Mesenteric fat pad (tissue), 1 donor: ENCODE data around the gene GPR4. TPM values are rescaled to one million over a fixed set of nuclear protein-coding genes. Genes with fewer than 3 reads are reported as not detected.
A peak's percentile ranks its signal among the peaks of the same experiment; 100 is the strongest.

Experiments
- DNase-seq: peaks from one replicate; pipeline ENCODE4 v3.0.0-alpha.2; 2020; ENCODE audit warnings: low spot score
- microRNA-seq: library from miRNA; unstranded; fragments of <30 nt; microRNA quantifications from one replicate; pipeline ENCODE4 v1.2.0, GENCODE V29; 2020; ENCODE audit warnings: borderline number of aligned reads
- total RNA-seq: library from RNA; stranded (reverse); fragmentation: NEBNext Ultra II Directional; extraction: Animal tissue kit (Norgen Biotek cat#: 25700); gene quantifications from one replicate; pipeline ENCODE4 v1.2.1, GENCODE V29; 2021
- donor health status: DM: yes; HTN: yes; CAD: no.

GPR4 gene
- total RNA-seq, 1 donor from 2014 or later = 32.7 TPM

- no peak for DNase-seq
Observed at GRCh38 chr19:45556835-45557234, 45.2 kb downstream of the GPR4 start.

- DNase-seq = no peak
Observed at GRCh38 chr19:45554481-45554880, 47.5 kb downstream of the GPR4 start.

DNA sequence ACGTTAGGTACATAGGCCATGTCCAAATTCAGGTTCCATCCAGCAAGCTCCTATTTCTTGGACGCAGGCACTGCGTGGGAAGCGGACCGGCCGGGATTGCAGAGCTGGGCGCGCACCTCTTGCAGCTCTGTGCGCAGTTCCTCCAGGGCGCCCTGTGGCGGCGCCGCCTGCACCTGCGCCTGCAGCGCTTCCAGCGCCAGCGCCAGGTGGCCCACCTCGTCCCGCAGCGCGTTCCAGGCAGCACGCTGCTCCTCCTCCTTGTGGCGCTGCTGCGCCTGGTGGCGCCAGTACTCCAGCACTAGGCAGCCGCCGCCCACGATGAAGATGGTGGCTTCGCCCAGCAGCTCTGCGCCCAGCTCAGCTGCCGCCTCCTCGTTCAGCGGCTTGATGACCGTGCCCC, 48.5 kb downstream of the GPR4 start:
- no peak for DNase-seq

- no peak for DNase-seq
Observed at GRCh38 chr19:45547965-45548609, 53.9 kb downstream of the GPR4 start.

GRCh38 chr19:45547211-45547770, 54.7 kb downstream of the GPR4 start:
- DNase-seq = no peak

DNA sequence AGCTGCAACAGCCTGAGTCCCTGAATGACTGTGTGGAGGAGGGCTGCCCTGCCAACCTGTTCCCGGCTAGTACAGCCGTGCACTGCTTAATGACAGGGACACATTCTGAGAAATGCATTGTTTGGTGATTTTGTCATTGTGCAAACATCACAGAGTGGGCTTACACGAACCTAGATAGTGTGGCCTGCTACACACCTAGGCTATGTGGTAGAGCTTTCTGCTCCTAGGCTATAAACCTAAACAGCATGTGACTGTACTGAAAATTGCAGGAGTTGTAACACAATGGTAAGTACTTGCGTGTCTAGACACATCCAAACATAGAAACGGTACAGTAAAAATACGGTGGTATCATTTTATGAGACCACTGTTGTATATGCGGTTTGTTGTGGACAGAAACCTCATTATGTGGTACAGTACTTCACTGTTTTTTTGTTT, 59.8 kb downstream of the GPR4 start:
- DNase-seq = no peak

Small RNA genes lying within 50 kb of the gene (microRNA-seq; reads per million reads assigned to microRNA genes)
- 90.8 reads per million, percentile 45 among the genes with 10 or more reads in this experiment for gene MIR330

Other genes with a start within 250 kb of the GPR4 start
- 12.3 TPM for gene ERCC2, start 231.6 kb downstream of the GPR4 start, total RNA-seq
- gene PPP1R13L, start 197.1 kb downstream of the GPR4 start, total RNA-seq = 17.6 TPM
- 6.7 TPM for gene POLR1G, start 195.6 kb downstream of the GPR4 start, total RNA-seq
- gene ERCC1, start 178.3 kb downstream of the GPR4 start, total RNA-seq = 82.3 TPM
- gene FOSB, start 134.2 kb downstream of the GPR4 start, total RNA-seq = 907 TPM
- gene RTN2, start 105.2 kb downstream of the GPR4 start, total RNA-seq = 8.3 TPM
- 1.1 TPM for gene PPM1N, start 103.8 kb downstream of the GPR4 start, total RNA-seq
- gene VASP, start 94.7 kb downstream of the GPR4 start, total RNA-seq = 104 TPM
- 12.5 TPM for gene OPA3, start 17.4 kb downstream of the GPR4 start, total RNA-seq
- gene EML2, start 37.2 kb upstream of the GPR4 start, total RNA-seq = 33.6 TPM
- 7.1 TPM for gene GIPR, start 66.0 kb upstream of the GPR4 start, total RNA-seq
- 239 TPM for gene SNRPD2, start 89.7 kb upstream of the GPR4 start, total RNA-seq
- 7.7 TPM for gene QPCTL, start 90.5 kb upstream of the GPR4 start, total RNA-seq
- gene FBXO46, start 128.7 kb upstream of the GPR4 start, total RNA-seq = 12.8 TPM
- not detected for gene MEIOSIN, start 131.2 kb upstream of the GPR4 start, total RNA-seq
- 18.0 TPM for gene SIX5, start 167.0 kb upstream of the GPR4 start, total RNA-seq
- gene DMPK, start 180.3 kb upstream of the GPR4 start, total RNA-seq = 37.5 TPM
- gene DMWD, start 190.6 kb upstream of the GPR4 start, total RNA-seq = 57.2 TPM
- gene RSPH6A, start 213.1 kb upstream of the GPR4 start, total RNA-seq = not detected